Panc1 (cell line): ENCODE measurements around the gene ASB2.

ENCODE experiments used
- SIN3A ChIP-seq: IDR thresholded peaks from 2 replicates; pipeline ENCODE4 v1.6.1; 2012; ENCODE audit warnings: low read depth, mild to moderate bottlenecking, low read length, moderate library complexity, borderline replicate concordance; ENCODE audit not compliant: insufficient read depth
- TF ChIP-seq, protein P1 (sequence below): fragments of 450-650 bp; IDR thresholded peaks from 2 replicates; pipeline ENCODE4 v1.5.1; 2017; ENCODE audit warnings: mild to moderate bottlenecking

DNA sequence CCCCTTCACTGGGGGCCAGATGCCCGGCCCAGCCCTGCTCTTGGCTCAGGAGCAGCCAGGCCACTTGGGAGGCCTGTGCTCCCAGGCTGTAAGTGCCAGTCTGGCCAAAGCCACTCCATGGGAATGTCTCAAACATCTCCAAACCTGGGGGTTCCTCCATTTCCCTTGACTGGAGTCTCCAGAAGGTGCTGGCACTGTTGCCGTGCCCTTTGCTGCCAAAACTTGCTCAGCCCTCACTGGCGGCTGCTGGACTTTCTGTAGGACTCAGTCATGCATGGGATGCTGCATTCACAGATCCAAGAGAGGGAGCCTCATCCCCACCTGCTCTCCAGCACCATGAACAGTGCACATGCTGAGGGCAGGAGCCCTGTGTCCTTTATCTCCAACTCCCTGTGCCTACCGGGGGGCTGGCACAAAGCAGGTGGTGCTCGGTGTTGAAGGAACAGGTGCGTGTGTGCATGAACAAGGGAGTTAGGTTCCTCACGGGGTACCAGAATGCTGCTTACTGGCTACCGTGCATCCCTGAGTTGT is 40.1 kb upstream of the ASB2 start:
- TF ChIP-seq, protein P1, sequence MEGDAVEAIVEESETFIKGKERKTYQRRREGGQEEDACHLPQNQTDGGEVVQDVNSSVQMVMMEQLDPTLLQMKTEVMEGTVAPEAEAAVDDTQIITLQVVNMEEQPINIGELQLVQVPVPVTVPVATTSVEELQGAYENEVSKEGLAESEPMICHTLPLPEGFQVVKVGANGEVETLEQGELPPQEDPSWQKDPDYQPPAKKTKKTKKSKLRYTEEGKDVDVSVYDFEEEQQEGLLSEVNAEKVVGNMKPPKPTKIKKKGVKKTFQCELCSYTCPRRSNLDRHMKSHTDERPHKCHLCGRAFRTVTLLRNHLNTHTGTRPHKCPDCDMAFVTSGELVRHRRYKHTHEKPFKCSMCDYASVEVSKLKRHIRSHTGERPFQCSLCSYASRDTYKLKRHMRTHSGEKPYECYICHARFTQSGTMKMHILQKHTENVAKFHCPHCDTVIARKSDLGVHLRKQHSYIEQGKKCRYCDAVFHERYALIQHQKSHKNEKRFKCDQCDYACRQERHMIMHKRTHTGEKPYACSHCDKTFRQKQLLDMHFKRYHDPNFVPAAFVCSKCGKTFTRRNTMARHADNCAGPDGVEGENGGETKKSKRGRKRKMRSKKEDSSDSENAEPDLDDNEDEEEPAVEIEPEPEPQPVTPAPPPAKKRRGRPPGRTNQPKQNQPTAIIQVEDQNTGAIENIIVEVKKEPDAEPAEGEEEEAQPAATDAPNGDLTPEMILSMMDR, result no peak
- no peak for TF ChIP-seq SIN3A
